GM21529 (cell line): ENCODE results near the gene CORO1C.
A peak's percentile ranks its signal among the peaks of the same experiment; 100 is the strongest.

ENCODE experiments used
- ATAC-seq: cut with Tn5 transposase; IDR thresholded peaks from one replicate; pipeline ENCODE4 v1.9.1; 2021; ENCODE audit not compliant: unreplicated experiment

CORO1C gene

GRCh38 chr12:108700833-108701541 is 30.3 kb downstream of the CORO1C start:
- ATAC-seq: no peak

GRCh38 chr12:108699955-108700563 is 31.3 kb downstream of the CORO1C start:
- no peak for ATAC-seq

- no peak for ATAC-seq
Measured at GRCh38 chr12:108697905-108698304, 33.4 kb downstream of the CORO1C start.

GRCh38 chr12:108696996-108697290 is 34.4 kb downstream of the CORO1C start:
- no peak for ATAC-seq

- ATAC-seq: no peak
Measured at GRCh38 chr12:108696111-108696995, 35.0 kb downstream of the CORO1C start.

GRCh38 chr12:108694812-108695278 is 36.5 kb downstream of the CORO1C start:
- no peak for ATAC-seq

- no peak for ATAC-seq
Measured at GRCh38 chr12:108693751-108694150, 37.6 kb downstream of the CORO1C start.

- no peak for ATAC-seq
Measured at GRCh38 chr12:108693186-108693730, 38.1 kb downstream of the CORO1C start.

GRCh38 chr12:108691998-108692808 is 39.1 kb downstream of the CORO1C start:
- ATAC-seq: peak; percentile 20

- ATAC-seq: peak; percentile 70
Measured at GRCh38 chr12:108691175-108691997, 39.9 kb downstream of the CORO1C start.

GRCh38 chr12:108690542-108691174 is 40.7 kb downstream of the CORO1C start:
- no peak for ATAC-seq

GRCh38 chr12:108690191-108690518 is 41.2 kb downstream of the CORO1C start:
- ATAC-seq: no peak

GRCh38 chr12:108689314-108690190 is 41.8 kb downstream of the CORO1C start:
- no peak for ATAC-seq

GRCh38 chr12:108686780-108687179 is 44.5 kb downstream of the CORO1C start:
- no peak for ATAC-seq

- no peak for ATAC-seq
Measured at GRCh38 chr12:108685469-108686260, 45.7 kb downstream of the CORO1C start.

GRCh38 chr12:108683906-108684556 is 47.3 kb downstream of the CORO1C start:
- ATAC-seq: no peak

- ATAC-seq: no peak
Measured at GRCh38 chr12:108681317-108681716, 50.0 kb downstream of the CORO1C start.
